Measurements from ENCODE around the gene MVB12B.

MVB12B gene

GRCh38 chr9:126376311-126377175 lies 49.9 kb downstream of the MVB12B start:
- no peak for TF ChIP-seq CTCF (conservative IDR thresholded peaks at IDR 0.05)
- no peak overlapping the region for H3K27ac ChIP-seq

- no peak overlapping the region for H3K27ac ChIP-seq
- no peak for TF ChIP-seq CTCF (conservative IDR thresholded peaks at IDR 0.05)
Measured at GRCh38 chr9:126377176-126377509, 50.5 kb downstream of the MVB12B start.

- H3K27ac ChIP-seq: no peak overlapping the region
- TF ChIP-seq CTCF (conservative IDR thresholded peaks at IDR 0.05): no peak
Measured at GRCh38 chr9:126377536-126377935, 50.9 kb downstream of the MVB12B start.

- TF ChIP-seq CTCF (conservative IDR thresholded peaks at IDR 0.05): no peak
- no peak overlapping the region for H3K27ac ChIP-seq
Measured at GRCh38 chr9:126378761-126379160, 52.1 kb downstream of the MVB12B start.

GRCh38 chr9:126379661-126380360 lies 53.2 kb downstream of the MVB12B start:
- no peak for TF ChIP-seq CTCF (conservative IDR thresholded peaks at IDR 0.05)
- H3K27ac ChIP-seq: no peak overlapping the region

GRCh38 chr9:126380447-126380846 lies 53.8 kb downstream of the MVB12B start:
- no peak overlapping the region for H3K27ac ChIP-seq
- no peak for TF ChIP-seq CTCF (conservative IDR thresholded peaks at IDR 0.05)

- H3K27ac ChIP-seq: no peak overlapping the region
- no peak for TF ChIP-seq CTCF (conservative IDR thresholded peaks at IDR 0.05)
Measured at GRCh38 chr9:126381195-126381594, 54.6 kb downstream of the MVB12B start.
